GM19240 (cell line): ENCODE results near the gene A2M.

Source experiments
- DNase-seq: peaks from one replicate; pipeline ENCODE4 v3.0.0; 2011; ENCODE audit warnings: low spot score; ENCODE audit not compliant: insufficient read length

A2M gene

DNA sequence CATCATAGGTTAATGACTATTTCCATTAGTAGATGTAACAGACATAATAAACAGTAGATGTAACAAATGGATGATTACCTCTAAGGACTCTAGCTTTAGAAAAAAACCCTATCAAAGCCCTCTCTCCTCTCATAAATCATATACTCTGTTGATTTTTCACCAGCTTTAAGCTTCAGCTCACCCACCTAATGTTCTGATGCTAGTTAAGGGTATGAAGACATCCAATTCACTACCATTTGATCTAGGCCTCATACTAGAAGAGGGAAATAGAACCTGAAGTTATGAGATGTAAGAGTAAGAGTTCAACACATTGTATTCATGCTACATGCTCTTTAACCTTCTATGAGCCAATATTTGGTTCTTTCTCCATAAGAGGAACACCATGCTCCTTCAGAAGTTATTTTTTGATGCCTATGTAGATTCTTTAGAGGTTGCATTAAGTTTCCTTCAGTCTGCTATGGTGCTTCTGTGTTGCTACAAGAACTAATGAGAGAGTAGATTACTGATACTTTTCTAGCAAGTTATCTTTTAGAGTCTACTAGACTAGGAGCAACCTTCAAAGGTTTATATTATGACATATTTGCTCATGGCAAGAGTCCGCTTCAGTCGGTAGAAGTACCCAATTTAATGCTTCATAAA is 16.0 kb downstream of the A2M start:
- DNase-seq = no peak

DNA sequence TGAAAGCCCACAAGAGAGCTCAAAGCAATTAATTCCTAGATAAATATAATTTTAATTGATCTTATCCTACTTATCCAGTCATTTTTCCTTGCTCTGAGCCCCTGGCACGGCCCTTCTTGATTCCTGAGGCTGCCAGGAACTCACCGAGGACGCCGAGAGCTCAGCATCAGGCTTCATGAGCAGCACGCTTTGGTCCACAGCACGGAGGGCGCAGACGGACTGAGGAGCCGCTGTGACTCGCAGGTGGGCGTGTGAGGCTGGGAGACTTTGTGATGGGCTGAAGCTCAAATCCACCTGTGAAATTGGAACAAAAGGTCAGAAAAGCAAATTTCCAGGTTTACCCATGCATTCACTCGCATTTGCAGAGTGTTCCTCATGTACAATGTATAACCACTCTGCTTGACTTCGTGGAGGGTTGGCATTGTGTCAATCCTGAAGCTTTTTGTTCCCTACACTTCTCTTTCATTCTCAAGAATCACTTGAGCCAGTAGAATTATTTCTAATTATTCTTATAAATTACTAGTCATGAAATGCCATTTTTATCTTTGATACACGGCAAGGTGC is 17.2 kb downstream of the A2M start:
- no peak for DNase-seq

- DNase-seq = no peak
Observed at GRCh38 chr12:9098115-9098452, 17.6 kb downstream of the A2M start.

DNA sequence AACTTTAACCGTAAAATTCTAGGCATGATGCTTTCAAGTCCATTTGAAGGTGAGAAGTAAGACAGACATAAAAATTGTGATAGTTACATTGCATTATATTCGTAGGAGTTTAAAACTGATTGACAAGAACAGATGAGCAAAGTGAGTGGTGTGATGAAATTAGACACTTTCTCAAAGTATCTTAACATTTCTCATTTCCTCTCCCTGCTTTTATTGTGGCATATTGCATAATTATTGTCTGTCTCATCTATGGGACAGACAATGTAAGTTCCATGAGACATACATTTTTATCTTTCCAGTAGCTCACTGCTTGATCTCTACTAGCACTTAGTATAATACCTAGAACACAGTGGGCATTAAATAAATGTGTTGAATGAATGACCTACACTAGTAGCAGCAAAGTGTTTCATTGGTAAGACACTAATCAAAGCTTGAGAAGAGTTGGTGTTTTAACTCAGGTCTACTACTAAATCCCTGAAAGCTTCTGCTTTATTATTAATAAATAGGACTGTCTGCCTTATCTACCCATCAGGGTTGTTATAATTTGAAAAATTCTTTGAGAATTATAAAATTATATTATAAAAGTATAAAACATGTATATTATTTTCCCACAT is 19.0 kb downstream of the A2M start:
- DNase-seq = no peak

DNA sequence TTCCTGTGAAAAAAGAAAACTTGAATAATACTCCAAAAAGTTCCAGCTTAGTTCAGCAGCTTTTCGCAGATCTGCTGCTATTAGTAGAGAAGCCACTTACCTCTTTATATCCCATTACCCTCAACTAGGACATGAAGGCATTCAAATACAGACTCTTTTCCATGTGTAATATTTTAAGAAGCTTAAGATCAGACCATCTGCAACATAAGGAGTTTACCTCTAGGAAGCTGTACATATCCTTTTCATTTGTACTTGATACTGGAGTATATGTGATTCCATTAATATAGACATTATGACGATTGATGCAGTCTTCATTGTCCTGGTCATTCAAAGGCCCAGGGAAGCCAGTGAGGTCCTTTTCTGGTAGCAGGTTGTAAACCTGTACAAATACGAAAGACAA is 20.4 kb downstream of the A2M start:
- DNase-seq = no peak

- no peak for DNase-seq
Observed at GRCh38 chr12:9094512-9095206, 21.1 kb downstream of the A2M start.

DNA sequence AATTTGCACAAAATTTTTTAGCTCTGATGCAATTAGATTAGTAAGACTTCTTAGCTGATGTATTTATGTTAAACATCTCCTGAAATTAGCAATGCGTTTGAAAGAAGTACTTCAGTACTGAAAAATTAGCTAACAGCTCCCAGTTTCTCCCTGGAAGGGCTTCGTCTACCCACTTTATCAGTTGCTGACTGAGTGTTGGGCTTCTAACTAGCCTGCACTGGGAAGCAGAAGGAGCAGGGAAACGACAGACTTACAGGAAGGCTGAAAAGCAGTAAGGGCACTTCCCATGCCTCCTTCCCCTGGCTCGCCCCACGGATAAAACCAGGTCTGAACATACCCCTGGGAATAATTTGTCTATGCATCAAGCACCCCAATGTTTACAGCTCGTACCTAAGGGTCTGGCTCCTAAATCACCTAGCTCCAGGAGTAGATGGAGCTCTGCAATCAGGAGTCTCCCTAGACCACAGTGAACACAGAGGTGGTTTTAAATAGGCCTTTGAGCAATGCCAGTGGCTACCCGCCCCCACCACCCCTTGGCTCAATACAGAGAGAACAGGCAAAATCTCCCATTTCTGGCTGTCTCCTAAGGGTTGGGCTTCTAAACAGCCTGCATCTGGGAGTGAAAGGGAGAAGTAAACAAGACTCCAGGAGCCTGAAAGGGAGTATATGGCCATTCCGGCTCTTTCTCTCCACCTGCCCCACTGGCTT is 23.7 kb downstream of the A2M start:
- DNase-seq = no peak

DNA sequence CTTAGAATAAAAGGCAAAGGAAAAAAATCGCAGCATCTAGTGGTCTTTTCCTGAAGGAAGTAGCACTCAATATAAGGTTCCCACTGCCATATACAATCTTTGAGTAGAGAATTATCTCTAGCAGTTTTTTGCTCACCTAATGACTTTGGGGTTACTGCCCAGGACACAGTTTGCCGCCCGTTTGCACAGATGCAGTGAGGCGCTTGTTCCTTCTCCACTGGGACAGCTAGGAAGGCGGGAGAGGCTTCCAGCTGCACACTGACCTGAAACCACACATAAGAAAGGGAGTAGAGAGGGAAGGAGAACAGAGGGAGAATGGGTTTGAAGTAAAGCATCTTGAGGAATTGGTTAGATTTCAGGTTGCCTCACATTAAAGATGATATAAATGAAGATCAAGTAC is 25.5 kb downstream of the A2M start:
- no peak for DNase-seq

DNA sequence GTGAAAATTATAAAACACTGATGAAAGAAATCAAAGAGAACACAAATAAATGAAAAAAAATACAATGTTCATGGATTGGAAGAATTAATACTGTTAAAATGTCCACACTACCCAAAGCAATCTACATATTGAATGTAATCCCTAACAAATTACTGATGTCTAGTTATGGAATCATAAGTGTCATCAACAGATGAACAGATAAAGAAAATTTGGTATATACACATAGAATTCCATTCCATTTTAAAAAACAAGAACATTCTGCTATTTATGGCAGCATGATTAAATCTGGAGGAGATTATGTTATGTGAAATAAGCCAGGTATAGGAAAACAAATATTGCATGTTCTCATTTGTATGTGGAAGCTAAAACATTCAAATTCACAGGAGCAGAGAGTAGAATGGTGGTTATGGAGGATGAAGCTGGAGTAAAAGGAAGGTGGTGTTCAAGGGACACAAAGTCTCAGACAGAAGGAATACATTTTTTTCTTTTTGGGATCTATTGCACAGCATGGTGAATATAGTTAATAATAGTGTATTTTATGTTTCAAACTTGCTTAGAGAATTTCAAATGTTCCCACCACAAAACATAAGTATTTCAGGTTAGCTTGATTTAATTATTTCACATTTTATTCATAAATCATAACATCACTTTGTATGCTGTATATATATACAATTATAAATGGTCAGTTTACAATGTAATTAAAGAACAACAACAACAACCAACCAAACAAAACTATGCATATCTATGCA is 28.5 kb downstream of the A2M start:
- DNase-seq = no peak

- DNase-seq = no peak
Observed at GRCh38 chr12:9086087-9086486, 29.6 kb downstream of the A2M start.

DNA sequence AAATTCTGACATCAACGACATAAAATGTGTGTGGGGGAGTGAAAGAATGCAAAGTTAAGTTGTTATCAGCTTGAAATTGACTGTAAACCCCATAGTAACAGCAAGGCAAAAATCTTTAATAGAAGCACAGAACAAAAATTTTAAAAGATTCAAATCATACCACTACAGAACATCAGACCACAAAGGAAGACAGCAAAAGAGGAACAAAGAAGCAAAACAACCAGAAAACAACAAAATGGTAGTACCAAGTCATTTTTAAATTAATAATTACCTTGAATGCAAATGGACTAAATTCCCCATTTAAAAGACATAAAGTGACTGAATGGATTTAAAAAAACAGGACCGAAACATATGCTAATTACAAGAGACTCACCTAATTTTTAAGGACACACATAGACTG is 31.3 kb downstream of the A2M start:
- DNase-seq = no peak

DNA sequence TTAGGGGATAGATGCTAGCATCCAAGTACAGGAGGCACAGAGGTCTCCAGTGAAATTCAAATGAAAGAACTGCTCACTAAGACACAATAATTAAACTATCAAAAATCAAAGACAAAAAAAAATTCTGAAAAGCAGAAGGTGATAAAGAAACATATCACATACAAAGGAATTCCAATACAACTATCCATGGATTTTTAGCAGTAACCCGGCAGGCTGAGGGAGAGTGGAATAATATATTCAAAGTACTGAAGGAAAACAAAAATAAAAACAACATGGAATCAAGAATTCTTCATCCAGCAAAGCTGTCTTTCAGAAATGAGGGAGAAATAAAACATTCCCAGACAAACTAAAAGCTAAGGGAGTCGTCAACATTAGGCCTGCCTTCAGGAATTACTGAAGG is 31.9 kb downstream of the A2M start:
- DNase-seq = no peak

DNA sequence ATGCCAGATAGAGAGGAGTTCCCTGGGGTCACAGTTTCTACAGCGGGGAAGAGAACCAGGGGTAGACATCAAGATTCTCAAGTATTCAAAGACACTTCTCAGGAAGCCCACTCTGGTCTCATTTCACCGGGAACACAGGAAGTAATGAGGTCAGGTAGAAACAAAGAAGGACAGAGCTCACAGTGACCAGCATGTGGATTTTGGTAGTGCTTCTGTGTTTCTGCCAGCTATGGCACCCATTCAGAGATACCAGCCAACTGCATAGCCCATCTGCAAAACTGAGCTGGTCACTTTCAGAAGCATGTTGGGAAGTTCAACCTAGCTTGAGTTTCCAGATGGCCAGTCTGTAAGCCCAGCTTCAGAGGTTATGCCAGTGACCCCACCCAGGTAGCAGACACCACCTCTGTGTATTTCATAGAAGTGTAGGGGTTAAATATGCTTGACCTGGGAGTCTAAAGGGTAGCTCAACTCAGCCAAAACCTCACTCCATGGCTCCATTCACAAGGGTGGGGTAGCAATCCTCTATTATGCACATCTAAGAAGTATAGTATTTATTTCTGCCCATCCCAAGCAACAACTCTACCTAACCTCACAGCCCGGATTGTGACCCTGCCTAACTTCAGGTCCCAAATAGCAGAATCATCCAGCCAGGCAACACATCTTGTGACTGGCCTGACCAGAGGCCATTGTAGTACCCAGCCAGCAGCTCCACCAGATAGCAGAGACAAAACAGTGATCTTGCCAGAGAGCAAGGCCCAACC is 33.9 kb downstream of the A2M start:
- DNase-seq = no peak

GRCh38 chr12:9079883-9080675 is 35.6 kb downstream of the A2M start:
- no peak for DNase-seq

- DNase-seq = no peak
Observed at GRCh38 chr12:9079082-9079481, 36.6 kb downstream of the A2M start.

DNA sequence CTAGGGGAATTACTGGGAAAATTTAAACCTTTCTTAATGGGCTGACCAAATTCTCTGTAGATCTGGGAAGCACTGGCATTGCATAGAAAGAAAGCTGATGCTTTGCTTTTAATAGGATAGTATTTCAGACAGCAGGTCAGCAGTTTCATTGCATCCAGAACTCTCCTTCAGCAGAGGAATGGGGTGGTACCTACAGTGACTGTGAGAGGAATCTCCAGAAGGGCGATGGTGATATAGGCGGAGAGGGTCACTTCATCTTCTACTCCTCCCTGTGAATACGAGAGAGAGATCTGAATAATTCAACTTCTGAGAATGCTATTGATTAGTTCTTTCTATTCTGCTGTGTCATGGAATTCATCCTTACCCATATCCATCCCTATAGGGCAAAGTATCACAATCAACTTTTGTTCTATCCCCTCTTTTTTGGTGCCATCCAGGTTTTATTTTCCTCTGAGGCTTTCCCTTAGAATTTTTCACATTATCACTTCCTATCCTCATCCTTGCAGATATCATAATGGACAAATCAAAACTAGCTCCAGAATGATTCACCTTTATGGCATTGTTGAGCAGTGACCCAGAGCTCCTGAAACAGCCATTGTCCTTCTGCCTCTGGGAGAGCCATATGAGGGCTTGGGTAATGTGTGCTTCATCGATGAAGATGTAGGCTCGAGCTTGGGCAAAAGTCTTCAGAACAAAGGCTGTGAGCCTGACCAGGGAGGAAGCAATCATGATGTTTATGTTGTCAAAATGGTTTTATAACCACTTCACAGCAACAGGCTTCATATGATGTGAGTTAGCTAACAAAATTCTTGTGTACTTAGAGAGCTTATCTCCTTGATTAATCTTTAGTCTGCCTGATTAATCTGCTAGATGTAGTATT is 38.3 kb downstream of the A2M start:
- no peak for DNase-seq

DNA sequence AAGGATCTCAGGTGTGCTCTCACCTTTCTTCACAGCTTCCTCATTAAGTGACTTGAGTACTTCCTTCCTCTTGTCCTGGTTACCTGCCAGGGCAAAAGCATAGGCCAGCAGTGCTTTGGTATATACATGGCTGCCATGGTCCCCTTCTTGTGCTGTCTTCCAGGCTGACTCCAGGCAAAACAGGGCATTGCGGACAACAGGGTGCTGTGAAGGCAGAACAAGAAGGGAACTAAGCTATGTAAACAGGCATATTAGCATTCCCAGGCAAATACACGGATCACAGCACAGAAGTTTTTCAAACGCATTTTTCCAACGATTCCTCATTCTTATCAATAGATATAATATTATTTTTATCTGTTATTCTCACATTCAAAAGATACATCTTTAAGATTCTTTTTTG is 39.0 kb downstream of the A2M start:
- no peak for DNase-seq

DNA sequence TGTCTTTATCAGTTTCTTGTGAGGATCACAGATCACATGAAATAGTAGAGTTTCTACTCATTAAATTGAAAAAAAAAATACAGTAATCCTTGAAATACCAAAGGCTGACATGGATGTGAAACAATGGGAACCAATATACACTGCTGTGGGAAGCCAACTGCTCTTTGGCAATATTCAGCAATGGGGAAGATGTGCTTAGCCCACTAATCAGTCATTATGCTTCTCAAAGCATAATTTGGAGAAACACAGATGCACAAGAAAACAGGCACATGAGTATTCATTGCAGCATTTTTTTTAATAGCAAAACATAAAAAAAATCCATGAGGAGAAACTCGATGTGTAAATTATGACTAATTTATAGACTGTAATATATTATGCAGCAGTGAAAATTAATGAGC is 40.6 kb downstream of the A2M start:
- DNase-seq = no peak
